NCI-H2227 treated with DMSO at 0.1 percent for 48 hours (cell line): ENCODE results near the gene CDH13.

ENCODE experiments used
- DNase-seq: peaks from one replicate; lab custom pipeline; 2025; lab: John Stamatoyannopoulos, UW

The CDH13 gene

GRCh38 chr16:83248735-83249463 is 622.1 kb downstream of the CDH13 start:
- no peak for DNase-seq

GRCh38 chr16:83253521-83253920 is 626.8 kb downstream of the CDH13 start:
- DNase-seq: no peak

- DNase-seq: no peak
These were observed 631.7 kb downstream of the CDH13 start for GRCh38 chr16:83258366-83258928.

- no peak for DNase-seq
These were observed 640.2 kb downstream of the CDH13 start for GRCh38 chr16:83266848-83267553.

- DNase-seq: no peak
These were observed 641.4 kb downstream of the CDH13 start for GRCh38 chr16:83268169-83268568.

- no peak for DNase-seq
These were observed 642.3 kb downstream of the CDH13 start for GRCh38 chr16:83269048-83269447.

GRCh38 chr16:83269541-83269940 is 642.8 kb downstream of the CDH13 start:
- DNase-seq: no peak

GRCh38 chr16:83270061-83270460 is 643.3 kb downstream of the CDH13 start:
- no peak for DNase-seq

GRCh38 chr16:83270640-83271039 is 643.9 kb downstream of the CDH13 start:
- no peak for DNase-seq

GRCh38 chr16:83271123-83271522 is 644.4 kb downstream of the CDH13 start:
- DNase-seq: no peak

GRCh38 chr16:83271970-83272575 is 645.3 kb downstream of the CDH13 start:
- DNase-seq: no peak

GRCh38 chr16:83272843-83273242 is 646.1 kb downstream of the CDH13 start:
- no peak for DNase-seq

GRCh38 chr16:83273504-83274173 is 646.9 kb downstream of the CDH13 start:
- no peak for DNase-seq

GRCh38 chr16:83279251-83279650 is 652.5 kb downstream of the CDH13 start:
- no peak for DNase-seq

- DNase-seq: no peak
These were observed 659.2 kb downstream of the CDH13 start for GRCh38 chr16:83285921-83286320.

- no peak for DNase-seq
These were observed 669.7 kb downstream of the CDH13 start for GRCh38 chr16:83296505-83296904.

- no peak for DNase-seq
These were observed 671.8 kb downstream of the CDH13 start for GRCh38 chr16:83298541-83298940.

- no peak for DNase-seq
These were observed 673.6 kb downstream of the CDH13 start for GRCh38 chr16:83300326-83300725.

- no peak for DNase-seq
These were observed 675.2 kb downstream of the CDH13 start for GRCh38 chr16:83301971-83302370.

- DNase-seq: no peak
These were observed 676.1 kb downstream of the CDH13 start for GRCh38 chr16:83302853-83303252.

- no peak for DNase-seq
These were observed 678.3 kb downstream of the CDH13 start for GRCh38 chr16:83305092-83305491.

GRCh38 chr16:83306961-83307593 is 680.3 kb downstream of the CDH13 start:
- no peak for DNase-seq
